Osteocyte (in vitro differentiated cells): ENCODE results near the gene DLGAP5. TPM values are rescaled to one million over a fixed set of nuclear protein-coding genes. Genes with fewer than 3 reads are reported as not detected.

ENCODE experiments used
- DNase-seq: peaks from one replicate; pipeline ENCODE4 v3.0.0; 2021; ENCODE audit warnings: mixed read lengths; ENCODE audit not compliant: unreplicated experiment; ENCODE audit errors: extremely low spot score
- H3K27ac Mint-ChIP-seq: one replicate; pipeline ENCODE4 v1.8.0; 2021; ENCODE audit warnings: mild to moderate bottlenecking, mixed read lengths; ENCODE audit not compliant: unreplicated experiment
- H3K27me3 Mint-ChIP-seq: one replicate; pipeline ENCODE4 v1.8.0; 2021; ENCODE audit warnings: mixed read lengths; ENCODE audit not compliant: unreplicated experiment
- H3K36me3 Mint-ChIP-seq: one replicate; pipeline ENCODE4 v1.8.0; 2021; ENCODE audit warnings: mixed read lengths; ENCODE audit not compliant: unreplicated experiment
- H3K4me1 Mint-ChIP-seq: one replicate; pipeline ENCODE4 v1.8.0; 2021; ENCODE audit warnings: mixed read lengths; ENCODE audit not compliant: unreplicated experiment
- H3K4me3 Mint-ChIP-seq: one replicate; pipeline ENCODE4 v1.8.0; 2021; ENCODE audit warnings: mild to moderate bottlenecking, moderate library complexity, mixed read lengths; ENCODE audit not compliant: unreplicated experiment
- H3K9me3 Mint-ChIP-seq: one replicate; pipeline ENCODE4 v1.8.0; 2021; ENCODE audit warnings: mixed read lengths; ENCODE audit not compliant: unreplicated experiment
- CTCF ChIP-seq: fragments of 200-600 bp; sonication (generic); IDR thresholded peaks from 2 replicates; pipeline ENCODE4 v1.5.0; 2021; ENCODE audit warnings: antibody characterized with exemption, mild to moderate bottlenecking, moderate library complexity
- total RNA-seq: library from RNA; stranded (reverse); gene quantifications from 2 replicates; pipeline ENCODE4 v1.2.1, GENCODE V29; 2021

DLGAP5 gene
- total RNA-seq, 1 donor from 2014 or later: 11.7 TPM

- Mint-ChIP-seq H3K4me1 (peaks cover 30% of the 10 kb centered on the region), H3K27ac (no peak overlapping the region), H3K27me3 (no peaks in the 10 kb centered on the region), H3K36me3 (no peaks in the 10 kb centered on the region), H3K9me3 (no peaks in the 10 kb centered on the region), H3K4me3 (no peak overlapping the region)
- DNase-seq: no peak
- no peak for TF ChIP-seq CTCF
Measured at GRCh38 chr14:55109836-55110235, 81.5 kb downstream of the DLGAP5 start.

- Mint-ChIP-seq H3K36me3 (no peaks in the 10 kb centered on the region), H3K4me1 (peaks cover 44% of the 10 kb centered on the region), H3K27ac (peak overlapping the region; percentile 98), H3K27me3 (no peaks in the 10 kb centered on the region), H3K4me3 (peak overlapping the region; percentile 19), H3K9me3 (no peaks in the 10 kb centered on the region)
- DNase-seq: peak; percentile 94
- no peak for TF ChIP-seq CTCF
Measured at GRCh38 chr14:55107766-55108554, 83.4 kb downstream of the DLGAP5 start.

- no peak for DNase-seq
- H3K27ac Mint-ChIP-seq: peak overlapping the region; percentile 68
- peaks cover 58% of the 10 kb centered on the region for H3K4me1 Mint-ChIP-seq
- no peak overlapping the region for H3K4me3 Mint-ChIP-seq
- H3K36me3 Mint-ChIP-seq: no peaks in the 10 kb centered on the region
- no peak for TF ChIP-seq CTCF
- H3K27me3 Mint-ChIP-seq: no peaks in the 10 kb centered on the region
- H3K9me3 Mint-ChIP-seq: no peaks in the 10 kb centered on the region
Measured at GRCh38 chr14:55105991-55106390, 85.4 kb downstream of the DLGAP5 start.

- H3K27me3 Mint-ChIP-seq: no peaks in the 10 kb centered on the region
- H3K36me3 Mint-ChIP-seq: no peaks in the 10 kb centered on the region
- no peak for DNase-seq
- no peak overlapping the region for H3K4me3 Mint-ChIP-seq
- H3K27ac Mint-ChIP-seq: peak overlapping the region; percentile 99
- peaks cover 62% of the 10 kb centered on the region for H3K4me1 Mint-ChIP-seq
- H3K9me3 Mint-ChIP-seq: no peaks in the 10 kb centered on the region
- no peak for TF ChIP-seq CTCF
Measured at GRCh38 chr14:55103971-55104954, 87.1 kb downstream of the DLGAP5 start.
